GM12892 (cell line): ENCODE data around the gene ANKRD44.

Experiments
- POLR2A ChIP-seq: IDR thresholded peaks from 2 replicates; pipeline ENCODE4 v1.6.1; 2011; ENCODE audit warnings: low read depth, low read length, control low read depth
- TAF1 ChIP-seq: IDR thresholded peaks from 2 replicates; pipeline ENCODE4 v1.6.1; 2011; ENCODE audit warnings: low read depth, mild to moderate bottlenecking, control low read depth, low read length, borderline replicate concordance

- TF ChIP-seq POLR2A (no peak), TAF1 (no peak)
Observed at GRCh38 chr2:197163712-197164140, 146.9 kb downstream of the ANKRD44 start.
